Neural cell (in vitro differentiated cells): ENCODE data around the gene C1QTNF1. TPM values are rescaled to one million over a fixed set of nuclear protein-coding genes. Genes with fewer than 3 reads are reported as not detected.

Source experiments
- H2AFZ ChIP-seq: fragments of 200-600, 300-800 bp; sonication (generic), shearing (Covaris generic); 2 replicates; pipeline ENCODE4 v1.6.0; 2014; ENCODE audit warnings: low read depth, mild to moderate bottlenecking, antibody characterized with exemption, low read length, moderate library complexity
- H3F3A ChIP-seq: fragments of 200-600 bp; shearing (Covaris generic); 2 replicates; pipeline ENCODE4 v1.6.1; 2016; ENCODE audit warnings: mild to moderate bottlenecking, moderate library complexity, mixed read lengths, antibody characterized with exemption, low read length; ENCODE audit not compliant: insufficient read depth, poor library complexity, severe bottlenecking
- H3K27ac ChIP-seq: fragments of 200-600, 300-800 bp; sonication (generic), shearing (Covaris generic); 2 replicates; pipeline ENCODE4 v1.5.1; 2014; ENCODE audit warnings: mild to moderate bottlenecking, low read length, moderate library complexity
- H3K27me3 ChIP-seq: fragments of 300-800, 200-600 bp; sonication (generic), shearing (Covaris generic); 2 replicates; pipeline ENCODE4 v1.6.0; 2014; ENCODE audit warnings: mild to moderate bottlenecking, low read depth, low read length, moderate library complexity; ENCODE audit not compliant: insufficient read depth
- H3K36me3 ChIP-seq: fragments of 300-800, 200-600 bp; sonication (generic), shearing (Covaris generic); 2 replicates; pipeline ENCODE4 v1.5.1; 2014; ENCODE audit warnings: mild to moderate bottlenecking, antibody characterized with exemption, low read length, moderate library complexity; ENCODE audit not compliant: insufficient read depth
- H3K4me2 ChIP-seq: fragments of 300-800, 200-600 bp; sonication (generic), shearing (Covaris generic); 2 replicates; pipeline ENCODE4 v1.6.0; 2014; ENCODE audit warnings: mild to moderate bottlenecking, low read length
- H3K4me3 ChIP-seq: fragments of 300-800, 200-600 bp; sonication (generic), shearing (Covaris generic); 2 replicates; pipeline ENCODE4 v1.5.1; 2014; ENCODE audit warnings: mild to moderate bottlenecking, low read length, moderate library complexity
- H3K79me2 ChIP-seq: fragments of 200-600 bp; shearing (Covaris generic); replicated peaks from 2 replicates; pipeline ENCODE4 v1.6.0; 2014; ENCODE audit warnings: mild to moderate bottlenecking, low read length, moderate library complexity; ENCODE audit not compliant: insufficient read depth
- H3K9ac ChIP-seq: fragments of 300-800, 200-600 bp; sonication (generic), shearing (Covaris generic); 2 replicates; pipeline ENCODE4 v1.6.1; 2016; ENCODE audit warnings: mild to moderate bottlenecking, low read length, mixed read lengths
- H3K9me2 ChIP-seq: fragments of 200-600 bp; shearing (Covaris generic); 2 replicates; pipeline ENCODE4 v1.6.1; 2016; ENCODE audit warnings: mild to moderate bottlenecking, low read length, mixed read lengths; ENCODE audit not compliant: insufficient read depth
- H3K9me3 ChIP-seq: fragments of 200-600, 300-800 bp; sonication (generic), shearing (Covaris generic); 2 replicates; pipeline ENCODE4 v1.6.1; 2016; ENCODE audit warnings: mild to moderate bottlenecking, mixed run types, low read length, moderate library complexity, mixed read lengths
- H4K20me1 ChIP-seq: fragments of 200-600 bp; shearing (Covaris generic); 2 replicates; pipeline ENCODE4 v1.6.1; 2016; ENCODE audit warnings: mild to moderate bottlenecking, mixed run types; ENCODE audit not compliant: insufficient read depth
- CTCF ChIP-seq: fragments of 450-650 bp; IDR thresholded peaks from 2 replicates; pipeline ENCODE4 v1.5.1; 2014; ENCODE audit warnings: antibody characterized with exemption, mild to moderate bottlenecking, moderate library complexity; ENCODE audit not compliant: poor library complexity, severe bottlenecking
- EP300 ChIP-seq: fragments of 450-650 bp; conservative IDR thresholded peaks from 2 replicates; pipeline ENCODE4 v1.6.1; 2014; ENCODE audit warnings: antibody characterized with exemption, mild to moderate bottlenecking, moderate library complexity; ENCODE audit not compliant: poor library complexity, severe bottlenecking
- EZH2 ChIP-seq: fragments of 200-600, 300-800 bp; shearing (Covaris generic), sonication (generic); IDR thresholded peaks from 2 replicates; pipeline ENCODE4 v1.6.1; 2014; ENCODE audit warnings: antibody characterized with exemption, low read length, borderline replicate concordance, mild to moderate bottlenecking; ENCODE audit not compliant: insufficient read depth, poor library complexity, severe bottlenecking
- MXI1 ChIP-seq: fragments of 450-650 bp; conservative IDR thresholded peaks from 2 replicates; pipeline ENCODE4 v1.6.1; 2014; ENCODE audit warnings: antibody characterized with exemption, mild to moderate bottlenecking; ENCODE audit not compliant: poor library complexity, severe bottlenecking
- POLR2AphosphoS5 ChIP-seq: IDR thresholded peaks from 2 replicates; pipeline ENCODE4 v1.6.1; 2012
- RAD21 ChIP-seq: fragments of 450-650 bp; conservative IDR thresholded peaks from 2 replicates; pipeline ENCODE4 v1.6.1; 2014; ENCODE audit warnings: antibody characterized with exemption, mild to moderate bottlenecking, moderate library complexity
- REST ChIP-seq: IDR thresholded peaks from 2 replicates; pipeline ENCODE4 v1.6.1; 2012; ENCODE audit warnings: borderline replicate concordance
- SMC3 ChIP-seq: fragments of 450-650 bp; conservative IDR thresholded peaks from 2 replicates; pipeline ENCODE4 v1.6.1; 2014; ENCODE audit warnings: antibody characterized with exemption, mild to moderate bottlenecking, moderate library complexity; ENCODE audit not compliant: poor library complexity
- TAF1 ChIP-seq: IDR thresholded peaks from 2 replicates; pipeline ENCODE4 v1.6.1; 2012; ENCODE audit warnings: low read depth
- polyA plus RNA-seq: library from polyadenylated mRNA; depleted of rRNA; stranded (reverse); fragments of >200 nt; gene quantifications from 2 replicates; pipeline ENCODE4 v1.2.3, GENCODE V29; 2014

The C1QTNF1 gene
- polyA plus RNA-seq, 1 donor from 2014 or later: 0.16 TPM

DNA sequence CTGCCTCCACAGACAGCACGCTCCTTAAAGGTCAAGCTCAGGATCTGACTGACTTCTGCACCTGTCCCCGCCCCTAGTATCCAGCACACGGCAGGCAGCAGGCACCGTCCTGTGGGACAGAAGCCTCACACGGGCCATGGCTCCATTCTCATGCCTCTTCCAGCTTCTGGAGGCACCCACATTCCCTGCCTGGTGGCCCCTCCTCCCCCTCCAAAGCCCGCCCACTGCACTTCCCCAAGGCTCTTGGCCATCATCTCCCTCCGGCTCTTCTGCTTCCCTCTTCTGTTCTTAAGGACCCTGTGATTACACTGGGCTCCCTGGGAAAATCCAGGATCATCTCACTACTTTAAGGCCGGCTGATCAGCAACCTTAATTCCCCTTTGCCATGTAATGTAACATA, 17.9 kb upstream of the C1QTNF1 start:
- no peaks in the 10 kb centered on the region for H3K27me3 ChIP-seq
- H3K9me2 ChIP-seq: no peaks in the 10 kb centered on the region
- no peaks in the 10 kb centered on the region for H4K20me1 ChIP-seq
- no peak overlapping the region for H3K27ac ChIP-seq
- H3K9me3 ChIP-seq: no peaks in the 10 kb centered on the region
- no peak for TF ChIP-seq POLR2AphosphoS5
- no peaks in the 10 kb centered on the region for H3K36me3 ChIP-seq
- H2AFZ ChIP-seq: no peak overlapping the region
- H3K4me3 ChIP-seq: no peak overlapping the region
- H3K79me2 ChIP-seq: peaks cover 21% of the 10 kb centered on the region
- H3K9ac ChIP-seq: no peak overlapping the region
- H3F3A ChIP-seq: no peaks in the 10 kb centered on the region
- no peak overlapping the region for H3K4me2 ChIP-seq

- H3K4me3 ChIP-seq: peak overlapping the region; percentile 93
- H2AFZ ChIP-seq: no peak overlapping the region
- peaks cover 21% of the 10 kb centered on the region for H3K79me2 ChIP-seq
- H3K27ac ChIP-seq: no peak overlapping the region
- no peak for TF ChIP-seq SMC3
- no peak for TF ChIP-seq REST
- no peak for TF ChIP-seq MXI1
- TF ChIP-seq RAD21: no peak
- no peak for TF ChIP-seq TAF1
- TF ChIP-seq CTCF: no peak
- TF ChIP-seq EP300: no peak
- no peak for TF ChIP-seq POLR2AphosphoS5
- TF ChIP-seq EZH2: no peak
- H3K4me2 ChIP-seq: no peak overlapping the region
- no peaks in the 10 kb centered on the region for H3F3A ChIP-seq
- H3K9me2 ChIP-seq: no peaks in the 10 kb centered on the region
- no peaks in the 10 kb centered on the region for H3K27me3 ChIP-seq
- H3K36me3 ChIP-seq: no peaks in the 10 kb centered on the region
- no peaks in the 10 kb centered on the region for H3K9me3 ChIP-seq
- no peak overlapping the region for H3K9ac ChIP-seq
- H4K20me1 ChIP-seq: no peaks in the 10 kb centered on the region
Observed at GRCh38 chr17:79006794-79007503, 17.0 kb upstream of the C1QTNF1 start.
